Prostate gland (tissue), 2 donors: Measurements from ENCODE around the gene SLC25A52. TPM values are rescaled to one million over a fixed set of nuclear protein-coding genes. Genes with fewer than 3 reads are reported as not detected.

ENCODE experiments used
- DNase-seq: peaks from one replicate; pipeline ENCODE4 v3.0.0-alpha.2; 2019; ENCODE audit warnings: low spot score
- H3K27ac ChIP-seq, 2 donors: fragments of 200-600 bp; sonication (generic); 2 replicates each; pipeline ENCODE4 v1.5.1; 2017 to 2019
- H3K27me3 ChIP-seq: fragments of 200-600 bp; sonication (generic); replicated peaks from 2 replicates; pipeline ENCODE4 v1.5.1; 2019; ENCODE audit not compliant: insufficient read depth
- H3K36me3 ChIP-seq, 2 donors: fragments of 200-600 bp; sonication (generic); 1 replicate in 1 of 2; 2 replicates in 1 of 2; pipeline versions ENCODE4 v1.5.1 to v1.8.1; 2017 to 2019
- H3K4me1 ChIP-seq: fragments of 200-600 bp; sonication (generic); replicated peaks from 2 replicates; pipeline ENCODE4 v1.5.1; 2019
- H3K4me3 ChIP-seq, 2 donors: fragments of 200-600 bp; sonication (generic); 2 replicates each; pipeline ENCODE4 v1.5.1; 2017 to 2019
- H3K9me3 ChIP-seq: fragments of 200-600 bp; sonication (generic); 2 replicates; pipeline ENCODE4 v1.5.1; 2017
- POLR2A ChIP-seq: fragments of 450-650 bp; IDR thresholded peaks from one replicate; pipeline ENCODE4 v1.6.1; 2016; ENCODE audit warnings: antibody characterized with exemption, mild to moderate bottlenecking
- POLR2AphosphoS5 ChIP-seq: sonication (generic); formaldehyde crosslinking; IDR thresholded peaks from one replicate; pipeline ENCODE4 v1.6.1; 2017; ENCODE audit warnings: antibody characterized with exemption
- WGBS: methylation state at CpG from one replicate; pipeline ENCODE4 v1.1.5; 2018; 5-methylcytosine and 5-hydroxymethylcytosine counted together
- intact Hi-C: fragments of 100-400 bp; cut with DNase I; formaldehyde crosslinking; loops from one replicate; pipeline ENCODE4 v1.14.2; 2022
- total RNA-seq, 2 donors: library from RNA; depleted of rRNA; stranded (reverse); fragments of >200 nt; gene quantifications; one replicate each; pipeline ENCODE4 v1.1.0, GENCODE V29; 2016
- TF ChIP-seq, protein P1 (sequence below), 4 experiments: fragments of 200-600 bp in 2 of 4; fragments of 450-650 bp in 2 of 4; sonication (generic) in 2 of 4; IDR thresholded peaks; 1 replicate in 3 of 4; 2 replicates in 1 of 4; pipeline ENCODE4 v1.5.1; 2016 to 2019; ENCODE audit warnings: antibody characterized with exemption in 4 of 4, mild to moderate bottlenecking in 2 of 4, moderate library complexity in 2 of 4

Gene SLC25A52
- total RNA-seq, 2 donors from 2014 or later, result 0.18 to 1.3 TPM

DNA sequence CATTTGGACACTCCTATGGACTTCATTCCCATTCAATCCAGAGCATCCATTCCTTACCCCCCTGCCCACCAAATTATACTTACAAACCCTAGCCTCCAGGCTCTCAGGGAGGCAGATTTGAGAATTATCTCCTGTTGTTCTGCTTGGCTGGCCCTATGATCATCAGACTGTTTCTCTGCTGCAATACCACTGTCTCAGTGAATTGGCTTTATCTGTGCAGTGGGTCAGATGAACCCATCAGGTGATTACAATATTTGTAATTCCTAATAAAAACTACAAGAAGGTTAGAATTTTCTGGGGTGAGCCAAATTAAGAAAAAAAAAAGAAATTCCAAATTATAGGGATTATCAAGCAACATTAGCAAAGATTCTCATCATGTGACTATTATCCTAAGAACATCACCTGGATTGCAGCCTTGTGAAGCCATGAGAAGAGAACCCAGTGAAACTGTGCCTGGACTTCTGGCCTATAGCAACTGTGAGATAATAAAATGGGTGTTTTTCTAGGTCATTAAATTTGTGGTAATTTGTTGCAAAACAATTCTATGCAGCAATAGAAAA lies 17.8 kb upstream of the SLC25A52 start:
- Histone ChIP-seq H3K4me1 (no peaks in the 10 kb centered on the region), H3K27me3 (no peaks in the 10 kb centered on the region), H3K4me3 (no peak overlapping the region), H3K9me3 (no peaks in the 10 kb centered on the region), H3K27ac (no peak overlapping the region), H3K36me3 (no peaks in the 10 kb centered on the region)
- TF ChIP-seq, protein P1, sequence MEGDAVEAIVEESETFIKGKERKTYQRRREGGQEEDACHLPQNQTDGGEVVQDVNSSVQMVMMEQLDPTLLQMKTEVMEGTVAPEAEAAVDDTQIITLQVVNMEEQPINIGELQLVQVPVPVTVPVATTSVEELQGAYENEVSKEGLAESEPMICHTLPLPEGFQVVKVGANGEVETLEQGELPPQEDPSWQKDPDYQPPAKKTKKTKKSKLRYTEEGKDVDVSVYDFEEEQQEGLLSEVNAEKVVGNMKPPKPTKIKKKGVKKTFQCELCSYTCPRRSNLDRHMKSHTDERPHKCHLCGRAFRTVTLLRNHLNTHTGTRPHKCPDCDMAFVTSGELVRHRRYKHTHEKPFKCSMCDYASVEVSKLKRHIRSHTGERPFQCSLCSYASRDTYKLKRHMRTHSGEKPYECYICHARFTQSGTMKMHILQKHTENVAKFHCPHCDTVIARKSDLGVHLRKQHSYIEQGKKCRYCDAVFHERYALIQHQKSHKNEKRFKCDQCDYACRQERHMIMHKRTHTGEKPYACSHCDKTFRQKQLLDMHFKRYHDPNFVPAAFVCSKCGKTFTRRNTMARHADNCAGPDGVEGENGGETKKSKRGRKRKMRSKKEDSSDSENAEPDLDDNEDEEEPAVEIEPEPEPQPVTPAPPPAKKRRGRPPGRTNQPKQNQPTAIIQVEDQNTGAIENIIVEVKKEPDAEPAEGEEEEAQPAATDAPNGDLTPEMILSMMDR (IDR thresholded peaks at IDR 0.05), result no peak
- TF ChIP-seq POLR2AphosphoS5, result no peak
- no peak for TF ChIP-seq POLR2A
- no peak for DNase-seq
- intact Hi-C loops, result no loop called here

GRCh38 chr18:31776093-31776492 lies 15.4 kb upstream of the SLC25A52 start:
- Histone ChIP-seq H3K36me3 (no peaks in the 10 kb centered on the region), H3K9me3 (no peaks in the 10 kb centered on the region), H3K4me1 (no peaks in the 10 kb centered on the region), H3K27ac (no peak overlapping the region), H3K4me3 (no peak overlapping the region), H3K27me3 (no peaks in the 10 kb centered on the region)
- no peak for DNase-seq
- whole genome bisulfite sequencing, result 46% methylated on average over 9 of the region's 9 CpGs
- intact Hi-C loops, result no loop called here
- TF ChIP-seq, protein P1 (IDR thresholded peaks at IDR 0.05), result no peak

DNA sequence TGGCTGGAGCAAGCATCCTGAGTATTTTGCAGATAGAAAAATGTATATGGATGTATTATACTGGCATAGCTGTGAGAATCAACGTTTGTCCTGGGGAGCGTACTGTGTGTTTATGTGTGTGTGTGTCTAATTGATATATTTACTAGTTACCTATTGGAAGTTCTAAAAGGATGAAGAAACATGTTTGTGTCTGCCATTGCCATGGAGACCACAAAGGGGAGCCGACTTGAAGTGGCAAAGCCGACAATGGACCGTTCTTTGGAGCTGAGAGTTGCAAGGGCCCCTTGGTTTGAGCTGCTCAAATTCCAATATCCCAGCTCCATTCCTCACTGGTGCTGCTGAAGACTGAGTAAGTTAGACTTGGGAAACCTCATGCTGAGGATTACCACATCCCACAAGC lies 14.3 kb upstream of the SLC25A52 start:
- Histone ChIP-seq H3K27me3 (no peaks in the 10 kb centered on the region), H3K9me3 (no peaks in the 10 kb centered on the region), H3K27ac (no peak overlapping the region), H3K4me1 (no peaks in the 10 kb centered on the region), H3K4me3 (no peak overlapping the region), H3K36me3 (no peaks in the 10 kb centered on the region)
- DNase-seq, result no peak
- no peak for TF ChIP-seq POLR2A
- no peak for TF ChIP-seq POLR2AphosphoS5
- TF ChIP-seq, protein P1 (IDR thresholded peaks at IDR 0.05), result no peak
- intact Hi-C loops, result no loop called here
- 76% methylated on average over 5 of the region's 5 CpGs for WGBS

DNA sequence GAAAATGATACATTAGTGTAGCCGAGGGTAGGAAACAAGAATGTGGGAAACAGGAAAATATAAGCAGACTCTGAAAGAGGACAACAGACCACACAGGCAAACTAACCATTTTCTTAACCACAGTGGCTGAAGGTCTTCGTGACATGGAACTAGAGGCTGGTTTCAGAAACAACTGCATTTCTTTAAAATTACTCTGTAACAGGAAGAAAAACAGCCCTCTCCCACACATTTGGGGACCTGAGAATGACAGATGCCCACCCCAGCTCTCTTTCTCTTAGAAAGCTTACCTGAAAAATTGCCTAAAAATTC lies 13.8 kb upstream of the SLC25A52 start:
- 88% methylated on average over 2 of the region's 2 CpGs for WGBS
- intact Hi-C loops, result no loop called here
- Histone ChIP-seq H3K27me3 (no peaks in the 10 kb centered on the region), H3K27ac (no peak overlapping the region), H3K4me3 (no peak overlapping the region), H3K4me1 (no peaks in the 10 kb centered on the region), H3K9me3 (no peaks in the 10 kb centered on the region), H3K36me3 (no peaks in the 10 kb centered on the region)
- DNase-seq, result no peak
- TF ChIP-seq, protein P1 (IDR thresholded peaks at IDR 0.05), result no peak
- TF ChIP-seq POLR2AphosphoS5 (no peak), POLR2A (no peak)

GRCh38 chr18:31773774-31774476 lies 13.2 kb upstream of the SLC25A52 start:
- Histone ChIP-seq H3K36me3 (no peaks in the 10 kb centered on the region), H3K9me3 (no peaks in the 10 kb centered on the region), H3K4me3 (no peak overlapping the region), H3K4me1 (no peaks in the 10 kb centered on the region), H3K27me3 (no peaks in the 10 kb centered on the region), H3K27ac (no peak overlapping the region)
- DNase-seq, result no peak
- intact Hi-C loops, result no loop called here
- TF ChIP-seq POLR2A, result no peak
- no peak for TF ChIP-seq POLR2AphosphoS5
- TF ChIP-seq, protein P1 (IDR thresholded peaks at IDR 0.05), result no peak
- 91% methylated on average over 9 of the region's 9 CpGs for WGBS
